Cardiac fibroblast (primary cell): Measurements from ENCODE around the gene COL19A1.

Source experiments
- DNase-seq, 2 donors: peaks; one replicate each; pipeline versions ENCODE4 v3.0.0 to v3.0.0-alpha.2; 2010; ENCODE audit warnings: low read depth in 2 of 2
- H3K4me3 ChIP-seq, 2 donors: replicated peaks in 1 of 2; 1 replicate in 1 of 2; 2 replicates in 1 of 2; pipeline ENCODE4 v1.5.1; 2011; ENCODE audit warnings: low read depth in 2 of 2, low read length in 2 of 2, mild to moderate bottlenecking in 2 of 2, moderate library complexity in 1 of 2
- TF ChIP-seq, protein P1 (sequence below): IDR thresholded peaks from one replicate; pipeline ENCODE4 v1.5.1; 2011; ENCODE audit warnings: low read depth, mild to moderate bottlenecking, low read length, inconsistent platforms

Gene COL19A1

DNA sequence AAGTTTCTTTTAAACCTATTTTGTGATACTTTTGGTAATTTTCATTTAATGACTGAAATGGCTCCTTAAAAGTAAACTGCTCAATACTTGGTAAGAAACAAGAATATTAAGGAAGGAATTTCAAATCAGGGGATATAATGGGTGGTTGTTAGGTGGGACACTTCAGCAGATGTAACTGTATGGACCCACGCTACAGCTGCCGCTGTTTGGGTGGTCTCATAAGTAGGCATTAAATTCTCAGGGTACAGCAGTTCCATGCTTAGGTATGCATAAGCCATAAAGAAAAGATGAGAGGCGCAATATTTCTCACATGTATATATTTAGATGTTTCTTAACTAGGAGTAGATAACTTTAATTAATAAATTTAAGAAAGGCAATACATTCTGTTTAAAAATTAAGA, 35.0 kb downstream of the COL19A1 start:
- H3K4me3 ChIP-seq = no peak overlapping the region
- TF ChIP-seq, protein P1, sequence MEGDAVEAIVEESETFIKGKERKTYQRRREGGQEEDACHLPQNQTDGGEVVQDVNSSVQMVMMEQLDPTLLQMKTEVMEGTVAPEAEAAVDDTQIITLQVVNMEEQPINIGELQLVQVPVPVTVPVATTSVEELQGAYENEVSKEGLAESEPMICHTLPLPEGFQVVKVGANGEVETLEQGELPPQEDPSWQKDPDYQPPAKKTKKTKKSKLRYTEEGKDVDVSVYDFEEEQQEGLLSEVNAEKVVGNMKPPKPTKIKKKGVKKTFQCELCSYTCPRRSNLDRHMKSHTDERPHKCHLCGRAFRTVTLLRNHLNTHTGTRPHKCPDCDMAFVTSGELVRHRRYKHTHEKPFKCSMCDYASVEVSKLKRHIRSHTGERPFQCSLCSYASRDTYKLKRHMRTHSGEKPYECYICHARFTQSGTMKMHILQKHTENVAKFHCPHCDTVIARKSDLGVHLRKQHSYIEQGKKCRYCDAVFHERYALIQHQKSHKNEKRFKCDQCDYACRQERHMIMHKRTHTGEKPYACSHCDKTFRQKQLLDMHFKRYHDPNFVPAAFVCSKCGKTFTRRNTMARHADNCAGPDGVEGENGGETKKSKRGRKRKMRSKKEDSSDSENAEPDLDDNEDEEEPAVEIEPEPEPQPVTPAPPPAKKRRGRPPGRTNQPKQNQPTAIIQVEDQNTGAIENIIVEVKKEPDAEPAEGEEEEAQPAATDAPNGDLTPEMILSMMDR = no peak
- no peak for DNase-seq

- TF ChIP-seq, protein P1 = no peak
- H3K4me3 ChIP-seq = no peak overlapping the region
- peak; percentile 13 to 86 for DNase-seq
These were observed 41.7 kb downstream of the COL19A1 start for GRCh38 chr6:69907981-69908498.

GRCh38 chr6:69913361-69913760, 47.0 kb downstream of the COL19A1 start:
- H3K4me3 ChIP-seq = no peak overlapping the region
- TF ChIP-seq, protein P1 = no peak
- DNase-seq = no peak

GRCh38 chr6:69914015-69914485, 47.7 kb downstream of the COL19A1 start:
- H3K4me3 ChIP-seq = no peak overlapping the region
- DNase-seq = no peak
- TF ChIP-seq, protein P1 = no peak

- DNase-seq = no peak
- TF ChIP-seq, protein P1 = no peak
- no peak overlapping the region for H3K4me3 ChIP-seq
These were observed 49.0 kb downstream of the COL19A1 start for GRCh38 chr6:69915346-69915745.

- DNase-seq = peak; percentile 17 to 94
- TF ChIP-seq, protein P1 = no peak
- no peak overlapping the region for H3K4me3 ChIP-seq
These were observed 51.5 kb downstream of the COL19A1 start for GRCh38 chr6:69917834-69918233.
